Transverse colon (tissue), 4 donors: ENCODE data around the gene CDHR2. TPM values are rescaled to one million over a fixed set of nuclear protein-coding genes. Genes with fewer than 3 reads are reported as not detected.

Experiments used
- DNase-seq: peaks from one replicate; pipeline ENCODE4 v3.0.0-alpha.2; 2019
- H3K27ac ChIP-seq, 4 donors: fragments of 200-600 bp; sonication (generic); 2 replicates each; pipeline ENCODE4 v1.5.1; 2016 to 2018; ENCODE audit warnings: inconsistent platforms in 4 of 4
- H3K27me3 ChIP-seq: fragments of 200-600 bp; sonication (generic); 2 replicates; pipeline ENCODE4 v1.5.1; 2017; ENCODE audit warnings: inconsistent platforms
- H3K36me3 ChIP-seq, 4 donors: fragments of 200-600 bp; sonication (generic); 2 replicates each; pipeline ENCODE4 v1.5.1; 2017 to 2019; ENCODE audit warnings: inconsistent platforms in 4 of 4
- H3K4me1 ChIP-seq, 4 donors: fragments of 200-600 bp; sonication (generic); 2 replicates each; pipeline ENCODE4 v1.5.1; 2017 to 2020; ENCODE audit warnings: inconsistent platforms in 4 of 4
- H3K4me3 ChIP-seq, 4 donors: fragments of 200-600 bp; sonication (generic); 1 replicate in 1 of 4; 2 replicates in 3 of 4; pipeline versions ENCODE4 v1.5.1 to v1.6.1; 2017 to 2019; ENCODE audit warnings: inconsistent platforms in 4 of 4
- H3K9me3 ChIP-seq, 2 donors: fragments of 200-600 bp; sonication (generic); 2 replicates each; pipeline ENCODE4 v1.5.1; 2017 to 2019; ENCODE audit warnings: inconsistent platforms in 2 of 2
- EP300 ChIP-seq: sonication (generic); formaldehyde crosslinking; IDR thresholded peaks from one replicate; pipeline ENCODE4 v1.6.1; 2017; ENCODE audit warnings: antibody characterized with exemption, low read depth
- POLR2A ChIP-seq: fragments of 450-650 bp; IDR thresholded peaks from one replicate; pipeline ENCODE4 v1.6.1; 2016; ENCODE audit warnings: antibody characterized with exemption, mild to moderate bottlenecking, moderate library complexity
- POLR2AphosphoS5 ChIP-seq, 3 donors: sonication (generic); formaldehyde crosslinking; IDR thresholded peaks; one replicate each; pipeline ENCODE4 v1.6.1; 2016; ENCODE audit warnings: antibody characterized with exemption in 3 of 3
- WGBS, 2 donors: methylation state at CpG; one replicate each; pipeline ENCODE4 v1.1.5; 2018; ENCODE audit warnings: low coverage in 1 of 2; 5-methylcytosine and 5-hydroxymethylcytosine counted together
- in situ Hi-C, 4 donors: fragments of 200-750 bp; cut with MboI; loops; one replicate each; pipeline versions ENCODE4 v1.15.0 to v1.15.1; 2017; ENCODE audit warnings: low sequenced_read_pairs in 3 of 4, low pct_ligation_motif_present in 1 of 4, low pct_unique_long_range_greater_than_20kb in 1 of 4
- intact Hi-C: fragments of 100-400 bp; cut with DNase I; formaldehyde crosslinking; loops from one replicate; pipeline ENCODE4 v1.15.1; 2023; ENCODE audit warnings: low total_unique reads
- total RNA-seq, 4 donors: library from RNA; depleted of rRNA; stranded (reverse); fragments of >200 nt; gene quantifications; one replicate each; pipeline ENCODE4 v1.1.0, GENCODE V29; 2016
- TF ChIP-seq, protein P1 (sequence below), 5 experiments: fragments of 200-600 bp in 3 of 5; fragments of 450-650 bp in 2 of 5; sonication (generic) in 3 of 5; IDR thresholded peaks; 1 replicate in 2 of 5; 2 replicates in 3 of 5; pipeline ENCODE4 v1.5.1; 2016 to 2017; ENCODE audit warnings: antibody characterized with exemption in 5 of 5, inconsistent platforms in 3 of 5, mild to moderate bottlenecking in 2 of 5, moderate library complexity in 1 of 5

Gene CDHR2
- total RNA-seq, 4 donors from 2014 or later = 15.5 to 257 (median 104) TPM

DNA sequence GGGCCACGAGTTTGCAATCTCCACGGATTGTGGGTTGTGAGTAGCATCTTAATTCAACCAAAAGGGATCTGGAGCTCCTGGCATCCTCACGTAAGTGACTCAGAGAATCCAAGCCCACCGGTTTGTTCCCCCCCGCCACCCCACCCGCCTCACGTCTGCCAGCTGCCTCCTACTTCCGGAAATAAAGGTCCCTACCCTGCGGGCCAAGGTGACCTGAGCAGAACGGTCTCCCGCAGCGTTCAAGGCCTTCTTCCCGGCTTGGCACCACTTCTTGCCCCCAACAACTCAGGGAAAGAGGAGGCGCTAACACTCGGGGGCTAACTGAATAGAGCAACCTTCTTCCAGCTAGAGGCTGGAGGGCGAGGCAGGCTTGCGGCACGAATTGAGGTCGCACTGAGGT lies 69.6 kb downstream of the CDHR2 start:
- peak overlapping the region in 1 of 4 donors; percentile 4 for H3K4me3 ChIP-seq
- 54% methylated on average over 19 of the region's 19 CpGs; no CpG with 5 or more reads in 1 of the 2 donors for WGBS, 2 donors
- in situ Hi-C loops = no loop called here
- H3K27me3 ChIP-seq = peaks cover 83% of the 10 kb centered on the region
- intact Hi-C loops = no loop called here
- peaks cover 6 to 20% (median 14%) of the 10 kb centered on the region in 4 donors for H3K4me1 ChIP-seq
- H3K27ac ChIP-seq = no peak overlapping the region
- DNase-seq = no peak
- TF ChIP-seq, protein P1, sequence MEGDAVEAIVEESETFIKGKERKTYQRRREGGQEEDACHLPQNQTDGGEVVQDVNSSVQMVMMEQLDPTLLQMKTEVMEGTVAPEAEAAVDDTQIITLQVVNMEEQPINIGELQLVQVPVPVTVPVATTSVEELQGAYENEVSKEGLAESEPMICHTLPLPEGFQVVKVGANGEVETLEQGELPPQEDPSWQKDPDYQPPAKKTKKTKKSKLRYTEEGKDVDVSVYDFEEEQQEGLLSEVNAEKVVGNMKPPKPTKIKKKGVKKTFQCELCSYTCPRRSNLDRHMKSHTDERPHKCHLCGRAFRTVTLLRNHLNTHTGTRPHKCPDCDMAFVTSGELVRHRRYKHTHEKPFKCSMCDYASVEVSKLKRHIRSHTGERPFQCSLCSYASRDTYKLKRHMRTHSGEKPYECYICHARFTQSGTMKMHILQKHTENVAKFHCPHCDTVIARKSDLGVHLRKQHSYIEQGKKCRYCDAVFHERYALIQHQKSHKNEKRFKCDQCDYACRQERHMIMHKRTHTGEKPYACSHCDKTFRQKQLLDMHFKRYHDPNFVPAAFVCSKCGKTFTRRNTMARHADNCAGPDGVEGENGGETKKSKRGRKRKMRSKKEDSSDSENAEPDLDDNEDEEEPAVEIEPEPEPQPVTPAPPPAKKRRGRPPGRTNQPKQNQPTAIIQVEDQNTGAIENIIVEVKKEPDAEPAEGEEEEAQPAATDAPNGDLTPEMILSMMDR (IDR thresholded peaks at IDR 0.05) = no peak
- no peak for TF ChIP-seq EP300
- no peak for TF ChIP-seq POLR2AphosphoS5 (IDR thresholded peaks at IDR 0.05)
- no peaks in the 10 kb centered on the region for H3K36me3 ChIP-seq
- H3K9me3 ChIP-seq = no peaks in the 10 kb centered on the region

DNA sequence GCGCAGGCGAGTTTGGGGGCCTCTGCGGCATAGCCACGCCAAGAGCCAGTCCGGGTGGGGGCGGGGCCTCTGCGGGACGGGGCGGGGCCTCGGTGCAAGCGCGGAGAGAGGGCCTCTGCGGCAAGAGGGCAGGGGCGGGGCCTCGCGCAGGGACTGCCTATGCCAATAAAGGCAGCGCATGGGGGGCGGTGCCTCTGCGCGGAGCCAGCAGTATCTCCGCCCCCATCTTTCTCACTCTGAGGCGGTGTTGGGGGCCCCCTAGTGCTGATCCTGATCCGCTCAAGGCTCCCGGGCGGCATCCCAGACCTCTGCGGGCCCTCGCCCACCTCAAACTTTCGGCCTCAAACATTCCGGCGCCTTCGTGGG lies 70.0 kb downstream of the CDHR2 start:
- peak; percentile 47 for DNase-seq
- H3K27me3 ChIP-seq = peaks cover 87% of the 10 kb centered on the region
- TF ChIP-seq POLR2A = no peak
- TF ChIP-seq, protein P1 (IDR thresholded peaks at IDR 0.05) = peak in 1 of 5 experiments; percentile 8
- peak overlapping the region in 1 of 4 donors; percentile 4 for H3K4me3 ChIP-seq
- no peaks in the 10 kb centered on the region for H3K36me3 ChIP-seq
- in situ Hi-C loops = no loop called here
- H3K4me1 ChIP-seq = peaks cover 6 to 20% (median 14%) of the 10 kb centered on the region in 4 donors
- intact Hi-C loops = no loop called here
- H3K27ac ChIP-seq = no peak overlapping the region
- no peaks in the 10 kb centered on the region for H3K9me3 ChIP-seq
- WGBS, 2 donors = 22% methylated on average over 14 of the region's 31 CpGs; no CpG with 5 or more reads in 1 of the 2 donors

DNA sequence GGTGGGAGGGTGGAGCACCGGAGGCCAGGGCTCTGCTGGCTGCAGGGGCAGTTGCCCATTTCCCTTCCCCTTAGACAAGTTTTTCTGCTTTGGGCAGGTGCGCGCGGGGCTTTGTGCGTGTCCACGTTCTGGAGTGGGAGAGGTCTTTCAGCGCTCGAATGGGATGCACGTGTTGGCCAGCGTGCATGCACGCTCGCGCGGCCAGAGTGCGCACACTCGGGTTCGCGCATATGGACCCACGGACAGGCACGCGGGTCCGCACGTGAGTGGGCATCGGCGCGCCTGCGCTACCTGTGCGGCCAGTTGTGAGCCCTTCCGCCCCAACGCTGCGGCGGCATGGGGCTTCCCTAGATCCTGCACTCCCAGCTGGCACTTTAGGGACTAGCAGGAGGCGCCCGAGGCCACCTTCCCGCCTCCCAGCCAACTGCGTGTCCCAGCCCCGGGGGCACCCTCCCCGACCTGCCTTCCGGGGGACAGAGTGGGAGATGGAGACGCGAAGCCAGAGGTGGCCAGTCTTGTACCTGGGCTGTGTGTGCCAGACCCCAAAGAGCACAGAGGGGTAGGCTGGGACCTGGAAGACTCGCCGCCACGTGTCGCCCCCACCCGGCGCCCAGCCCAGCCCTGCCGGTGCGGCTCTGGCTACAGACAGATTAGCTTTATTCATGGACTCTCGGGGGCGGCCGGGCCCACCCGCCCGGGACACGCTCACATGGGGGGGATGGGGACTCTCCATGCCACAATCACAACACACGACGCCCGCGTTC lies 70.6 kb downstream of the CDHR2 start:
- Histone ChIP-seq H3K9me3 (no peaks in the 10 kb centered on the region), H3K36me3 (no peaks in the 10 kb centered on the region), H3K27ac (no peak overlapping the region), H3K4me3 (peak overlapping the region in 1 of 4 donors; percentile 4), H3K4me1 (peaks cover 6 to 20% (median 14%) of the 10 kb centered on the region in 4 donors), H3K27me3 (peaks cover 93% of the 10 kb centered on the region)
- TF ChIP-seq POLR2AphosphoS5 (IDR thresholded peaks at IDR 0.05) (no peak), EP300 (no peak), POLR2A (no peak)
- TF ChIP-seq, protein P1 (IDR thresholded peaks at IDR 0.05) = no peak
- DNase-seq = no peak
- intact Hi-C loops = no loop called here
- in situ Hi-C loops = no loop called here
- WGBS, 2 donors = 41% methylated on average over 41 of the region's 59 CpGs; no CpG with 5 or more reads in 1 of the 2 donors

DNA sequence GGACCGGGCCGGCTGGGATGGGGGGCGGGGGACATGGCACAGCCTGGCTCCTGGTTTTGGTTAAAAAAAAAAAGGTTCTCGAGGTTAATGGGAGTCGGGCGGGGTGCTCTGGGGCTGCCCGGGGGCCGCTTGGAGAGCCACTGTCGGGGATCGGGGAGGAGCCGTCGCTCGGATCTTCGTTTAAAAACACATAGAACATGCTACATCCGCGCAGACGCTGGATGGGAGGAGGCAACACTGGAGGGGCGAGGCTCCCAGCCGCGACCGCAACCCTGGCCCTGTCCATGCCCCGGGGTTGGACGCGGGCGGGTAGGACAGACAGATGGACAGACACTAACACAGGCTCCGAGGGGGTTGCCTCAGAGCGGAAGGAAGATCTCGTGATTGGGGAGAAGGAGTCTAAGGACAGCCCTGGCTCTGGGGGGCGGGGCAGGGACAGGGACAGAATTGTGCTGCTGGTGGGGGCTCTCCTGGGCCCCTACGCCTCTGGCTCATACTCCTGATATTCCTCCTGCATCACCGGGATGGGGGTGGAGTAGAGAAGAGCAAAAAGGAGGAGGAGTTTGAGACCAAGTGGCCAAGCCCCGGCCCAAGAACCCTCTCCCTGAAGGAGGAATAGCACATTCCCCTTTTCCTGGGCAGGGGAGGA lies 71.3 kb downstream of the CDHR2 start:
- in situ Hi-C loops = no loop called here
- intact Hi-C loops = no loop called here
- no peak overlapping the region for H3K27ac ChIP-seq
- H3K4me3 ChIP-seq = peak overlapping the region in 1 of 4 donors; percentile 17
- H3K36me3 ChIP-seq = no peaks in the 10 kb centered on the region
- no peaks in the 10 kb centered on the region for H3K9me3 ChIP-seq
- peaks cover 93% of the 10 kb centered on the region for H3K27me3 ChIP-seq
- TF ChIP-seq POLR2AphosphoS5 (IDR thresholded peaks at IDR 0.05) = no peak
- TF ChIP-seq, protein P1 (IDR thresholded peaks at IDR 0.05) = no peak
- no peak for DNase-seq
- WGBS, 2 donors = 4 to 17% methylated on average over 15 to 32 of the region's 32 CpGs
- H3K4me1 ChIP-seq = peaks cover 6 to 20% (median 14%) of the 10 kb centered on the region in 4 donors
